Uterus (tissue), 4 donors: ENCODE data around the gene TRMT44. TPM values are rescaled to one million over a fixed set of nuclear protein-coding genes. Genes with fewer than 3 reads are reported as not detected.
A peak's percentile ranks its signal among the peaks of the same experiment; 100 is the strongest.

ENCODE experiments used
- DNase-seq, 2 donors: peaks; one replicate each; pipeline ENCODE4 v3.0.0-alpha.2; 2019 to 2020
- H3K27ac ChIP-seq, 2 donors: fragments of 200-600 bp; sonication (generic); 1 replicate in 1 of 2; 2 replicates in 1 of 2; pipeline ENCODE4 v1.5.1; 2016 to 2018
- H3K27me3 ChIP-seq, 2 donors: fragments of 200-600 bp; sonication (generic); one replicate each; pipeline ENCODE4 v1.5.1; 2018 to 2019; ENCODE audit warnings: control low read depth in 1 of 2
- H3K36me3 ChIP-seq, 2 donors: fragments of 200-600 bp; sonication (generic); one replicate each; pipeline ENCODE4 v1.5.1; 2019; ENCODE audit warnings: control low read depth in 1 of 2
- H3K4me1 ChIP-seq, 2 donors: fragments of 200-600 bp; sonication (generic); one replicate each; pipeline ENCODE4 v1.5.1; 2018 to 2019; ENCODE audit warnings: control low read depth in 1 of 2
- H3K4me3 ChIP-seq, 2 donors: fragments of 200-600 bp; sonication (generic); 1 replicate in 1 of 2; 2 replicates in 1 of 2; pipeline ENCODE4 v1.5.1; 2018 to 2019; ENCODE audit warnings: mild to moderate bottlenecking in 1 of 2
- H3K9me3 ChIP-seq, 2 donors: fragments of 200-600 bp; sonication (generic); one replicate each; pipeline ENCODE4 v1.5.1; 2019; ENCODE audit warnings: control low read depth in 1 of 2
- POLR2A ChIP-seq, 2 donors: fragments of 450-650 bp; IDR thresholded peaks; one replicate each; pipeline ENCODE4 v1.6.1; 2016; ENCODE audit warnings: antibody characterized with exemption in 2 of 2, mild to moderate bottlenecking in 1 of 2, moderate library complexity in 1 of 2
- intact Hi-C: fragments of 100-400 bp; cut with DNase I; formaldehyde crosslinking; loops from one replicate; pipeline ENCODE4 v1.15.1; 2023; ENCODE audit warnings: low total_unique reads
- small RNA-seq: library from RNA; depleted of rRNA; stranded (forward); fragments of <200 nt; gene quantifications from one replicate; pipeline ENCODE3, GENCODE V24; 2016
- total RNA-seq, 4 donors: library from RNA; depleted of rRNA in 3 of 4; stranded (reverse); fragments of >200 nt in 3 of 4; gene quantifications; one replicate each; pipeline versions ENCODE4 v1.1.0 to v1.2.4, GENCODE V29; 2014 to 2023
- TF ChIP-seq, protein P1 (sequence below), 4 experiments: fragments of 200-600 bp in 2 of 4; fragments of 450-650 bp in 2 of 4; sonication (generic) in 2 of 4; IDR thresholded peaks; one replicate each; pipeline ENCODE4 v1.5.1; 2016 to 2019; ENCODE audit warnings: antibody characterized with exemption in 4 of 4, mild to moderate bottlenecking in 2 of 4, moderate library complexity in 1 of 4
- donor health status: DM: yes; HTN: yes; CAD: no.

The TRMT44 gene
- total RNA-seq, 4 donors from 2014 or later: 3.3 to 38.8 (median 32.3) TPM

DNA sequence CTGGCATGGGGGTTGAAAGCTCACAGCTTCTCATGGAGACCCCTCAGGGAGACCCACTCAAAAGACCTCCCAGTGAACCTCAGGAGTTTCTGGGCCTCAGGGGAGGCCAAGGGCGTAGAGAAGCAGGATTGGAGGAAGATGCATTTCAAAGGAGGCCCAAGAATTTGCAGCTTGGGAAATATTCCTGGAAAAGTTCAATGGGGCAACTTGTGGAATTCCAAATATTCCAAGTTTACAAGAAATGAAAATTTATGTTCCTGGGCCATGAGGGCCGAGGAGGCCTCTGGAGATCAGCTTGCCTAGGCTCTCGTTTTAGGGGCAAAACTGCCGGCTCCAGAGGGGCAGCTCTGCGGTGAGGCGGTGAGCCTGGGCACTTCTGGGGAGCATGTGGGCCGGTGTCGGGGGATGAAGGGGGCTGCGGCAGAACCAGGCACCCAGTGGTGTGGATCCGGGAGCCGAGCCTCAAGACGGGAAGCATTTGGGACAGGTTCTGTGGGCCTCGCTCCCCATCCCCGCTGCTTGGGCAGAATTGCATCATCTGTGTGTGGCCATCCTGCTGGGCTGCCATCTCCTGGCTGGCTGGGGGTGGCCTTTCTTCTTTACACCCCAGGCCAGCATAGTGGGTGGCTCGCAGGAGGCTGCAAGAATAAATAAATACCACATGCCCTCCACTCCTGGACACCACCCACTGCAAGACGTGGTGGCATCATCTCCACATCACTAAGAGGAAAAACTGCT lies 85.0 kb downstream of the TRMT44 start:
- Histone ChIP-seq H3K27ac (no peak overlapping the region), H3K27me3 (no peaks in the 10 kb centered on the region), H3K4me3 (no peak overlapping the region), H3K4me1 (no peaks in the 10 kb centered on the region), H3K9me3 (no peaks in the 10 kb centered on the region), H3K36me3 (no peaks in the 10 kb centered on the region)
- TF ChIP-seq POLR2A (IDR thresholded peaks at IDR 0.05): no peak
- TF ChIP-seq, protein P1, sequence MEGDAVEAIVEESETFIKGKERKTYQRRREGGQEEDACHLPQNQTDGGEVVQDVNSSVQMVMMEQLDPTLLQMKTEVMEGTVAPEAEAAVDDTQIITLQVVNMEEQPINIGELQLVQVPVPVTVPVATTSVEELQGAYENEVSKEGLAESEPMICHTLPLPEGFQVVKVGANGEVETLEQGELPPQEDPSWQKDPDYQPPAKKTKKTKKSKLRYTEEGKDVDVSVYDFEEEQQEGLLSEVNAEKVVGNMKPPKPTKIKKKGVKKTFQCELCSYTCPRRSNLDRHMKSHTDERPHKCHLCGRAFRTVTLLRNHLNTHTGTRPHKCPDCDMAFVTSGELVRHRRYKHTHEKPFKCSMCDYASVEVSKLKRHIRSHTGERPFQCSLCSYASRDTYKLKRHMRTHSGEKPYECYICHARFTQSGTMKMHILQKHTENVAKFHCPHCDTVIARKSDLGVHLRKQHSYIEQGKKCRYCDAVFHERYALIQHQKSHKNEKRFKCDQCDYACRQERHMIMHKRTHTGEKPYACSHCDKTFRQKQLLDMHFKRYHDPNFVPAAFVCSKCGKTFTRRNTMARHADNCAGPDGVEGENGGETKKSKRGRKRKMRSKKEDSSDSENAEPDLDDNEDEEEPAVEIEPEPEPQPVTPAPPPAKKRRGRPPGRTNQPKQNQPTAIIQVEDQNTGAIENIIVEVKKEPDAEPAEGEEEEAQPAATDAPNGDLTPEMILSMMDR (IDR thresholded peaks at IDR 0.05): no peak
- no peak for DNase-seq
- intact Hi-C loops: no loop called here

Small RNAs within 50 kb of the gene (small RNA-seq; reads per million reads assigned to genes)
- 0.60 reads per million, percentile 11 among the genes with 10 or more reads in this experiment for gene RNA5SP152

Other genes with a start within 250 kb of the TRMT44 start
- 10 to 100 TPM in 2 of 4 donors, 1 to 10 TPM in 2; 5.1 to 16.4 (median 11.3) TPM for gene SH3TC1, start 241.5 kb upstream of the TRMT44 start, total RNA-seq
- gene HTRA3, start 171.0 kb upstream of the TRMT44 start, total RNA-seq: 10 to 100 TPM; 22.8 to 65.3 (median 29.5) TPM
- 10 to 100 TPM; 17.9 to 31.1 (median 22.5) TPM for gene ACOX3, start 54 bp upstream of the TRMT44 start, total RNA-seq
- 1 to 10 TPM in 1 of 4 donors, under 1 TPM in 1, not detected in 2; 0.43 to 2.1 TPM for gene GPR78, start 139.6 kb downstream of the TRMT44 start, total RNA-seq
- 10 to 100 TPM in 1 of 4 donors, 1 to 10 TPM in 2, under 1 TPM in 1; 0.29 to 45.8 (median 5.4) TPM for gene CPZ, start 152.0 kb downstream of the TRMT44 start, total RNA-seq